Natural killer cell (primary cell): ENCODE results near the gene PRKCB. TPM values are rescaled to one million over a fixed set of nuclear protein-coding genes. Genes with fewer than 3 reads are reported as not detected.

Experiments
- ATAC-seq, 3 donors: fragments of 150-1000 bp in 2 of 3; fragments of 200-7000 bp in 1 of 3; cut with Tn5 transposase; 1 replicate in 1 of 3; 2 replicates in 2 of 3; pipeline ENCODE4 v1.10.0; 2021; ENCODE audit warnings: mild to moderate bottlenecking in 2 of 3, moderate library complexity in 2 of 3
- DNase-seq, 2 donors: peaks; one replicate each; pipeline versions ENCODE4 v3.0.0 to v3.0.0-alpha.2; 2013 to 2021; ENCODE audit warnings: mixed read lengths in 1 of 2
- H3K27ac ChIP-seq: one replicate; pipeline ENCODE4 v1.5.1; 2013; ENCODE audit warnings: mild to moderate bottlenecking, low read length
- H3K27me3 ChIP-seq: one replicate; pipeline ENCODE4 v1.6.1; 2013; ENCODE audit warnings: low read length; ENCODE audit not compliant: control insufficient read depth, insufficient read depth
- H3K36me3 ChIP-seq: one replicate; pipeline ENCODE4 v1.6.1; 2013; ENCODE audit warnings: low read length; ENCODE audit not compliant: control insufficient read depth, insufficient read depth
- H3K4me1 ChIP-seq: one replicate; pipeline ENCODE4 v1.6.1; 2013; ENCODE audit warnings: low read length; ENCODE audit not compliant: control insufficient read depth, insufficient read depth
- H3K4me3 ChIP-seq: one replicate; pipeline ENCODE4 v1.5.1; 2013; ENCODE audit warnings: low read length
- H3K9me3 ChIP-seq: one replicate; pipeline ENCODE4 v1.6.1; 2013; ENCODE audit warnings: low read length; ENCODE audit not compliant: control insufficient read depth, insufficient read depth
- H3K27ac Mint-ChIP-seq, 2 donors: one replicate each; pipeline ENCODE4 v1.8.0; 2022; ENCODE audit warnings: mild to moderate bottlenecking in 2 of 2, mixed read lengths in 2 of 2, moderate library complexity in 1 of 2
- H3K27me3 Mint-ChIP-seq, 2 donors: one replicate each; pipeline ENCODE4 v1.8.0; 2022; ENCODE audit warnings: low read depth in 2 of 2, mixed read lengths in 2 of 2
- H3K36me3 Mint-ChIP-seq: one replicate; pipeline ENCODE4 v1.8.0; 2022; ENCODE audit warnings: mixed read lengths
- H3K4me1 Mint-ChIP-seq, 2 donors: one replicate each; pipeline ENCODE4 v1.8.0; 2022; ENCODE audit warnings: mixed read lengths in 2 of 2
- H3K4me3 Mint-ChIP-seq: one replicate; pipeline ENCODE4 v1.8.0; 2022; ENCODE audit warnings: mild to moderate bottlenecking, moderate library complexity, mixed read lengths
- H3K9me3 Mint-ChIP-seq, 2 donors: one replicate each; pipeline ENCODE4 v1.8.0; 2022; ENCODE audit warnings: mixed read lengths in 2 of 2
- CTCF ChIP-seq: fragments of 200-600 bp; IDR thresholded peaks from one replicate; pipeline ENCODE4 v1.8.0; 2022; ENCODE audit warnings: antibody characterized with exemption
- WGBS: methylation state at CpG from one replicate; pipeline ENCODE4 v1.1.7; 2013; ENCODE audit warnings: missing lambda C conversion rate; ENCODE audit not compliant: insufficient coverage; 5-methylcytosine and 5-hydroxymethylcytosine counted together
- intact Hi-C: fragments of 100-400 bp; cut with micrococcal nuclease; formaldehyde crosslinking; loops from one replicate; pipeline ENCODE4 v1.14.2; 2022
- total RNA-seq, 4 donors: library from RNA; stranded (reverse); fragments of 120-200 nt in 1 of 4; gene quantifications; one replicate each; pipeline versions ENCODE4 v1.2.3 to v1.2.4, GENCODE V29; 2013 to 2022

The PRKCB gene
- total RNA-seq, 3 donors from 2014 or later (not counting 1 experiment from before 2014, with no cell fraction given) = 182 to 222 (median 183) TPM

- no peak overlapping the region for H3K4me3 Mint-ChIP-seq
- peaks cover 18% of the 10 kb centered on the region for H3K4me1 ChIP-seq
- intact Hi-C loops = no loop called here
Observed at GRCh38 chr16:23979982-23980381, 144.2 kb downstream of the PRKCB start.

DNA sequence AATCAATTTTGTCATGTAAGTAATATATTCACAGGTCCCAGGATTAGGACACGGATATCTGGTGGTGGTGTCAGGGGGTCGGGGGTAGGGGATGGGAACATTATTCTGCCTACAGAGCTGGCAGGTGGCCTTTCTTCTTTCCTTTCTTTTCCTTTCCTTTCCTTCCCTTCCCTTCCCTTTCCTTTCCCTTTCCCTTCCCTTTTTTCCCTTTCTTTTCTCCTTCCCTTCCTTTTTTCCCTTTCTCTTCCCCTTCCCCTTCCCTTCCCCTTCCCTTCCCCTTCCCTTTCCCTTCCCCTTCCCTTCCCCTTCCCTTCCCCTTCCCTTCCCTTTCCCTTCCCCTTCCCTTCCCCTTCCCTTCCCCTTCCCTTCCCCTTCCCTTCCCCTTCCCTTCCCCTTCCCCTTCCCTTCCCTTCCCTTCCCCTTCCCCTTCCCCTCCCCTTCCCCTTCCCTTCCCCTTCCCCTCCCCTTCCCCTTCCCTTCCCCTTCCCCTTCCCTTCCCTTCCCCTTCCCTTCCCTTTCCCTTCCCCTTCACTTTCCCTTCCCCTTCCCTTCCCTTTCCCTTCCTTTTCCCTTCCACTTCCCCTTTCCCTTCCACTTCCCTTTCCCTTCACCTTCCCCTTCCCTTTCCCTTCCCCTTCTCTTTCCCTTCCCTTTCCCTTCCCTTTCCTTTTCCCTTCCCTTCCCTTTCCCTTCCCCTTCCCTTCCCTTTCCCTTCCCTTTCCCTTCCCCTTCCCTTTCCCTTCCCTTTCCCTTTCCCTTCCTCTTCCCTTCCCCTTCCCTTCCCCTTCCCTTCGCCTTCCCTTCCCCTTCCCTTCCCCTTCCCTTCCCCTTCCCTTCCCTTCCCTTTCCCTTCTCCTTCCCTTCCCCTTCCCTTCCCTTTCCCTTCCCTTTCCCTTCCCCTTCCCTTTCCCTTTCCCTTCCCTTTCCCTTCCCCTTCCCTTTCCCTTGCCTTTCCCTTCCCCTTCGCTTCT, 145.9 kb downstream of the PRKCB start:
- H3K27ac ChIP-seq = no peak overlapping the region
- no peaks in the 10 kb centered on the region for H3K27me3 Mint-ChIP-seq
- 100% methylated on average over 1 of the region's 4 CpGs for whole genome bisulfite sequencing
- ATAC-seq (no peak), DNase-seq (no peak)
- H3K36me3 ChIP-seq = no peaks in the 10 kb centered on the region
- H3K9me3 ChIP-seq = no peaks in the 10 kb centered on the region
- H3K27ac Mint-ChIP-seq = peak overlapping the region in 1 of 2 donors; percentile 65
- no peaks in the 10 kb centered on the region for H3K27me3 ChIP-seq
- H3K4me1 Mint-ChIP-seq = peaks cover 32% of the 10 kb centered on the region in 2 donors
- TF ChIP-seq CTCF = no peak
- H3K4me1 ChIP-seq = peaks cover under 1% of the 10 kb centered on the region
- no peaks in the 10 kb centered on the region for H3K9me3 Mint-ChIP-seq
- intact Hi-C loops = no loop called here
- no peak overlapping the region for H3K4me3 Mint-ChIP-seq
- H3K36me3 Mint-ChIP-seq = no peaks in the 10 kb centered on the region
- H3K4me3 ChIP-seq = no peak overlapping the region

More at GRCh38 chr16:23979982-23980381, 144.2 kb downstream of the PRKCB start:
- H3K9me3 Mint-ChIP-seq = no peaks in the 10 kb centered on the region
- Histone ChIP-seq H3K4me3 (no peak overlapping the region), H3K9me3 (no peaks in the 10 kb centered on the region), H3K36me3 (no peaks in the 10 kb centered on the region), H3K27me3 (no peaks in the 10 kb centered on the region), H3K27ac (no peak overlapping the region)
- no peak overlapping the region for H3K27ac Mint-ChIP-seq
- H3K27me3 Mint-ChIP-seq = no peaks in the 10 kb centered on the region
- H3K36me3 Mint-ChIP-seq = no peaks in the 10 kb centered on the region
- H3K4me1 Mint-ChIP-seq = peaks cover 49 to 50% of the 10 kb centered on the region in 2 donors
- ATAC-seq (no peak), DNase-seq (no peak)
- TF ChIP-seq CTCF = no peak
- WGBS = 86% methylated on average over 4 of the region's 4 CpGs

- Histone ChIP-seq H3K27me3 (no peaks in the 10 kb centered on the region), H3K4me3 (no peak overlapping the region), H3K27ac (no peak overlapping the region), H3K36me3 (peaks cover 3% of the 10 kb centered on the region), H3K4me1 (peaks cover 5% of the 10 kb centered on the region), H3K9me3 (no peaks in the 10 kb centered on the region)
- ATAC-seq (no peak), DNase-seq (no peak)
- intact Hi-C loops = no loop called here
- Mint-ChIP-seq H3K36me3 (no peaks in the 10 kb centered on the region), H3K27me3 (no peaks in the 10 kb centered on the region), H3K4me1 (peaks cover 30 to 34% of the 10 kb centered on the region in 2 donors), H3K27ac (no peak overlapping the region), H3K9me3 (no peaks in the 10 kb centered on the region), H3K4me3 (no peak overlapping the region)
- no peak for TF ChIP-seq CTCF
- WGBS = no CpG with 5 or more reads among the region's 2 CpGs
Observed at GRCh38 chr16:23986455-23986854, 150.7 kb downstream of the PRKCB start.
